Neuronal stem cell (in vitro differentiated cells): Measurements from ENCODE around the gene KLHDC9.
"Not testable (repeated sequence)": the region's sequence is repeated elsewhere in the genome, so short reads cannot be mapped to it uniquely, and the experiment has no call there.

ENCODE experiments used
- DNase-seq: peaks from one replicate; pipeline ENCODE4 v3.0.0-alpha.2; 2013; ENCODE audit warnings: low spot score
- H2AFZ ChIP-seq: one replicate; pipeline ENCODE4 v1.6.1; 2013; ENCODE audit warnings: mild to moderate bottlenecking, low read length, inconsistent platforms
- H2AK5ac ChIP-seq: 2 replicates; pipeline ENCODE4 v1.6.1; 2013; ENCODE audit warnings: low read depth, mild to moderate bottlenecking, inconsistent platforms, low read length, moderate library complexity, mixed read lengths
- H2BK120ac ChIP-seq: 2 replicates; pipeline ENCODE4 v1.6.1; 2013; ENCODE audit warnings: low read depth, mild to moderate bottlenecking, inconsistent platforms, low read length, moderate library complexity, mixed read lengths
- H2BK12ac ChIP-seq: one replicate; pipeline ENCODE4 v1.6.1; 2013; ENCODE audit warnings: low read length, inconsistent platforms
- H2BK15ac ChIP-seq: 2 replicates; pipeline ENCODE4 v1.6.1; 2013; ENCODE audit warnings: mild to moderate bottlenecking, low read length, inconsistent platforms, mixed read lengths
- H2BK5ac ChIP-seq: one replicate; pipeline ENCODE4 v1.6.1; 2013; ENCODE audit warnings: inconsistent platforms, mild to moderate bottlenecking, low read length, moderate library complexity
- H3K14ac ChIP-seq: one replicate; pipeline ENCODE4 v1.6.1; 2013; ENCODE audit warnings: low read length, inconsistent platforms
- H3K18ac ChIP-seq: 2 replicates; pipeline ENCODE4 v1.6.1; 2013; ENCODE audit warnings: low read length, inconsistent platforms
- H3K23ac ChIP-seq: 2 replicates; pipeline ENCODE4 v1.6.1; 2013; ENCODE audit warnings: low read depth, mild to moderate bottlenecking, mixed read lengths, low read length, inconsistent platforms; ENCODE audit not compliant: poor library complexity
- H3K27ac ChIP-seq: replicated peaks from 3 replicates; pipeline ENCODE4 v1.5.1; 2013; ENCODE audit warnings: low read length, inconsistent platforms
- H3K27me3 ChIP-seq, 3 experiments: 2 replicates each; pipeline ENCODE4 v1.6.1; 2013; ENCODE audit warnings: low read length in 3 of 3, mild to moderate bottlenecking in 2 of 3, inconsistent platforms in 1 of 3, low read depth in 1 of 3, mixed read lengths in 1 of 3, moderate library complexity in 1 of 3; ENCODE audit not compliant: control insufficient read depth in 3 of 3, insufficient read depth in 3 of 3
- H3K36me3 ChIP-seq, 2 donors: replicated peaks in 1 of 2; 2 replicates each; pipeline ENCODE4 v1.6.1; 2013; ENCODE audit warnings: low read length in 2 of 2; ENCODE audit not compliant: control insufficient read depth in 2 of 2, insufficient read depth in 2 of 2
- H3K4ac ChIP-seq: 2 replicates; pipeline ENCODE4 v1.6.1; 2013; ENCODE audit warnings: inconsistent platforms, mild to moderate bottlenecking, low read length, moderate library complexity
- H3K4me1 ChIP-seq, 2 donors: 1 replicate in 1 of 2; 2 replicates in 1 of 2; pipeline ENCODE4 v1.6.1; 2013; ENCODE audit warnings: low read length in 2 of 2, low read depth in 1 of 2; ENCODE audit not compliant: control insufficient read depth in 2 of 2, insufficient read depth in 1 of 2
- H3K4me2 ChIP-seq: one replicate; pipeline ENCODE4 v1.6.1; 2013; ENCODE audit warnings: mild to moderate bottlenecking, low read length, inconsistent platforms; ENCODE audit not compliant: insufficient read depth, poor library complexity, severe bottlenecking
- H3K4me3 ChIP-seq, 2 donors: 2 replicates each; pipeline ENCODE4 v1.5.1; 2013; ENCODE audit warnings: low read length in 2 of 2, mild to moderate bottlenecking in 2 of 2, inconsistent platforms in 1 of 2, moderate library complexity in 1 of 2
- H3K79me1 ChIP-seq: one replicate; pipeline ENCODE4 v1.6.1; 2013; ENCODE audit warnings: low read depth, mild to moderate bottlenecking, inconsistent platforms, low read length, moderate library complexity
- H3K9ac ChIP-seq: one replicate; pipeline ENCODE4 v1.6.1; 2013; ENCODE audit warnings: mild to moderate bottlenecking, low read depth, low read length, inconsistent platforms; ENCODE audit not compliant: poor library complexity
- H3K9me3 ChIP-seq, 2 donors: replicated peaks in 1 of 2; 2 replicates each; pipeline versions ENCODE3 to v1.6.1; 2013; ENCODE audit warnings: low read length in 2 of 2, mild to moderate bottlenecking in 2 of 2, inconsistent platforms in 1 of 2, low read depth in 1 of 2, mixed read lengths in 1 of 2, moderate library complexity in 1 of 2; ENCODE audit not compliant: control insufficient read depth in 2 of 2, insufficient read depth in 1 of 2
- H4K8ac ChIP-seq: one replicate; pipeline ENCODE4 v1.6.1; 2013; ENCODE audit warnings: low read depth, mild to moderate bottlenecking, inconsistent platforms, low read length, moderate library complexity
- H4K91ac ChIP-seq: one replicate; pipeline ENCODE4 v1.6.1; 2013; ENCODE audit warnings: low read length, low read depth, mild to moderate bottlenecking, inconsistent platforms; ENCODE audit not compliant: poor library complexity
- WGBS, 2 donors: extraction: QIAGEN DNeasy Blood & Tissue Kit; methylation state at CpG; one replicate each; pipeline ENCODE4 v1.1.7; 2013; ENCODE audit warnings: missing lambda C conversion rate in 2 of 2, mixed read lengths in 1 of 2; ENCODE audit not compliant: insufficient read length in 2 of 2, insufficient replicate concordance in 1 of 2; ENCODE audit errors: extremely low coverage in 2 of 2; 5-methylcytosine and 5-hydroxymethylcytosine counted together

KLHDC9 gene

GRCh38 chr1:161113915-161114314, 15.8 kb downstream of the KLHDC9 start:
- WGBS, 2 donors, result no CpG with 5 or more reads among the region's 1 CpG
- Histone ChIP-seq H3K18ac (no peak overlapping the region), H4K91ac (no peak overlapping the region), H2BK12ac (no peak overlapping the region), H3K9me3 (no peaks in the 10 kb centered on the region), H3K27me3 (no peaks in the 10 kb centered on the region), H3K4me3 (no peak overlapping the region), H3K36me3 (peaks cover 3 to 47% of the 10 kb centered on the region in 2 donors), H3K79me1 (peaks cover 11% of the 10 kb centered on the region), H3K9ac (no peak overlapping the region), H4K8ac (no peak overlapping the region), H3K23ac (no peak overlapping the region), H3K4me1 (peaks cover 3 to 7% of the 10 kb centered on the region in 2 donors), H3K27ac (no peak overlapping the region), H2BK120ac (no peak overlapping the region), H3K14ac (no peak overlapping the region), H2AK5ac (no peak overlapping the region), H2BK5ac (no peak overlapping the region), H2AFZ (no peak overlapping the region), H2BK15ac (no peak overlapping the region), H3K4ac (no peak overlapping the region), H3K4me2 (no peak overlapping the region)
- no peak for DNase-seq

- WGBS, 2 donors, result no CpG with 5 or more reads among the region's 2 CpGs
- Histone ChIP-seq H3K36me3 (peaks cover 6 to 47% of the 10 kb centered on the region in 2 donors), H2BK12ac (no peak overlapping the region), H4K8ac (no peak overlapping the region), H2AFZ (no peak overlapping the region), H2BK120ac (no peak overlapping the region), H3K9ac (no peak overlapping the region), H3K27me3 (no peaks in the 10 kb centered on the region), H2AK5ac (no peak overlapping the region), H3K4me1 (peaks cover 4 to 13% of the 10 kb centered on the region in 2 donors), H4K91ac (no peak overlapping the region), H3K79me1 (peaks cover 11% of the 10 kb centered on the region), H3K4me3 (no peak overlapping the region), H3K23ac (no peak overlapping the region), H2BK15ac (no peak overlapping the region), H3K27ac (no peak overlapping the region), H2BK5ac (no peak overlapping the region), H3K14ac (no peak overlapping the region), H3K18ac (no peak overlapping the region), H3K9me3 (no peaks in the 10 kb centered on the region), H3K4ac (no peak overlapping the region), H3K4me2 (no peak overlapping the region)
- no peak for DNase-seq
Measured at GRCh38 chr1:161114556-161114955, 16.4 kb downstream of the KLHDC9 start.

DNA sequence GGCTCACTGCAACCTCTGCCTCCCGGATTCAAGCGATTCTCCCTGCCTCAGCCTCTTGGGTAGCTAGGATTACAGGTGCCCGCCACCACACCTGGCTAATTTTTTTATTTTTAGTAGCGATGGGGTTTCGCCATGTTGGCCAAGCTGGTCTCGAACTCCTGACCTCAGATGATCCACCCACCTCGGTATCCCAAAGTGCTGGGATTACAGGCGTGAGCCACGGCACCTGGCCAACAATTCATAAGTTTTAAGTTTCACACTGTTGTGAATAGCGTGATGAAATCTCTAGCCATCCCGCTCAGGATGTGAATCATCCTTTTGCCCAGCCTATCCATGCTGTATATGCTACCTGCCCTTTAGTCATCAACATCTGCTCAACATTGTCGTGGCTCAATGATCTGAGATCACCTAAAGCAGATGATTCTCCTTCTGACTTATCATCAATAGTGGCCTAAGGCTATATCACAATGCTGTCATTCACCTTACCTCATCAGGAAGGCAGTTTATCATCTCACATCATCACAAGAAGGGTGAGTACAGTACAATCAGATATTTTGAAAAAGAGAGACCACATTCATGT, 17.1 kb downstream of the KLHDC9 start:
- Histone ChIP-seq H2AK5ac (no peak overlapping the region), H3K4me2 (no peak overlapping the region), H3K18ac (no peak overlapping the region), H2BK12ac (no peak overlapping the region), H4K91ac (no peak overlapping the region), H3K79me1 (peaks cover 8% of the 10 kb centered on the region), H3K4ac (no peak overlapping the region), H3K4me3 (no peak overlapping the region), H3K36me3 (peaks cover 12 to 49% of the 10 kb centered on the region in 2 donors), H3K9ac (no peak overlapping the region), H2BK15ac (no peak overlapping the region), H3K23ac (no peak overlapping the region), H3K27me3 (no peaks in the 10 kb centered on the region), H2AFZ (no peak overlapping the region), H3K4me1 (peaks cover 4 to 14% of the 10 kb centered on the region in 2 donors), H3K9me3 (no peaks in the 10 kb centered on the region), H3K27ac (no peak overlapping the region), H2BK5ac (no peak overlapping the region), H4K8ac (no peak overlapping the region), H2BK120ac (no peak overlapping the region), H3K14ac (no peak overlapping the region)
- no CpG with 5 or more reads among the region's 12 CpGs for WGBS, 2 donors
- DNase-seq, result no peak

DNA sequence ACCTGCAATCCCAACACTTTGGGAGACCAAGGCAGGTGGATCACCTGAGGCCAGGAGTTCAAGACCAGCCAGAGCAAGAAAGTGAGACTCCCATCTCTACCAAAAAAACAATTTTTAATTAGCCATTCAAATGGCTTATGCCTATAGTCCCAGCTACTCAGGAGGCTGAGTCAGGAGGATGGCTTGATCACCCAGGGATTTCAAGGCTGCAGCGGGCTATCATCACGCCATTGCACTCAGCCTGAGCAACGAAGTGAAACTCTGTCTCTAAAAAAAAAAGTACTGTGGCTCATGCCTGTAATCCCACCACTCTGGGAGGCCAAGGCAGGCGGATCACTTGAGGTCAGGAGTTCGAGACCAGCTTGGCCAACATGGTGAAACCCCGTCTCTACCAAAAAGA, 17.8 kb downstream of the KLHDC9 start:
- not testable (repeated sequence) for H2BK120ac ChIP-seq, H2AFZ ChIP-seq, H3K27me3 ChIP-seq, H3K14ac ChIP-seq, H3K27ac ChIP-seq, H3K18ac ChIP-seq, H2BK5ac ChIP-seq, H4K91ac ChIP-seq, H3K9me3 ChIP-seq, H2BK15ac ChIP-seq, H3K4me2 ChIP-seq, H3K9ac ChIP-seq, H3K4ac ChIP-seq, H4K8ac ChIP-seq, H3K4me3 ChIP-seq, H2BK12ac ChIP-seq, DNase-seq, H2AK5ac ChIP-seq, H3K79me1 ChIP-seq, H3K23ac ChIP-seq
- Histone ChIP-seq H3K4me1 (peaks cover 4 to 14% of the 10 kb centered on the region in 2 donors), H3K36me3 (peaks cover 17 to 53% of the 10 kb centered on the region in 2 donors)
- no CpG with 5 or more reads among the region's 6 CpGs for WGBS, 2 donors
